HL-60 (cell line): ENCODE measurements around the gene RFC2.

ENCODE experiments used
- DNase-seq, 2 experiments: peaks; one replicate each; pipeline ENCODE4 v3.0.0-alpha.2; 2010 to 2020; ENCODE audit warnings: low read depth in 1 of 2, low spot score in 1 of 2
- H3K27ac ChIP-seq: fragments of 250-450 bp; sonication (Bioruptor Pico); replicated peaks from 2 replicates; pipeline ENCODE4 v1.5.1; 2020; ENCODE audit warnings: mild to moderate bottlenecking, moderate library complexity
- H3K27me3 ChIP-seq: fragments of 250-450 bp; sonication (Bioruptor Pico); 2 replicates; pipeline ENCODE4 v1.5.1; 2021; ENCODE audit warnings: mild to moderate bottlenecking, moderate library complexity; ENCODE audit not compliant: insufficient read depth, poor library complexity, severe bottlenecking
- H3K4me3 ChIP-seq: replicated peaks from 2 replicates; pipeline ENCODE4 v1.5.1; 2011; ENCODE audit warnings: mild to moderate bottlenecking, control low read depth, low read length; ENCODE audit not compliant: insufficient read depth
- CTCF ChIP-seq: IDR thresholded peaks from one replicate; pipeline ENCODE4 v1.5.1; 2011; ENCODE audit warnings: low read length, control low read depth, inconsistent platforms; ENCODE audit not compliant: insufficient read depth
- GABPA ChIP-seq: IDR thresholded peaks from 2 replicates; pipeline ENCODE4 v1.6.1; 2012; ENCODE audit warnings: low read depth
- POLR2AphosphoS5 ChIP-seq: IDR thresholded peaks from 2 replicates; pipeline ENCODE4 v1.6.1; 2012; ENCODE audit warnings: low read depth
- SPI1 ChIP-seq: IDR thresholded peaks from 2 replicates; pipeline ENCODE4 v1.6.1; 2012; ENCODE audit warnings: low read depth, mild to moderate bottlenecking, borderline replicate concordance
- long read RNA-seq: library from polyadenylated mRNA; unstranded; transcript quantifications from one replicate; pipeline ENCODE4 v2.0.0, GENCODE V29; 2020
- TF ChIP-seq, protein P1 (sequence below): IDR thresholded peaks from 2 replicates; pipeline ENCODE4 v1.6.1; 2012; ENCODE audit warnings: low read depth; ENCODE audit not compliant: insufficient replicate concordance

Gene RFC2
- long read RNA-seq, transcript RFC2-213 (10 exons, 1,635 nt): minor isoform, 11 of 748 reads
- long read RNA-seq, transcript RFC2-201 (11 exons, 1,695 nt): major isoform, 629 of 748 reads
- long read RNA-seq, transcript RFC2-202 (10 exons, 1,576 nt): minor isoform, 55 of 748 reads
- long read RNA-seq, partial matches to known transcripts: 3 of 748 reads
- long read RNA-seq, other reads (novel, unspliced or antisense): 50 of 748 reads

GRCh38 chr7:74254129-74254857, at the start of gene RFC2:
Gene RFC2, minus strand, starts transcription at chr7:74254399. Its CDS starts 16 bp downstream, at chr7:74254383.
- Histone ChIP-seq H3K27me3 (no peaks in the 10 kb centered on the region), H3K4me3 (peak within 1 kb of the TSS; percentile 92), H3K27ac (peak within 1 kb of the TSS; percentile 87)
- DNase-seq: peak; percentile 96 to 97
- TF ChIP-seq SPI1: peak; percentile 38; the same call in 1 of the 2 replicates
- no peak for TF ChIP-seq CTCF
- peak; percentile 94 for TF ChIP-seq GABPA
- TF ChIP-seq, protein P1, sequence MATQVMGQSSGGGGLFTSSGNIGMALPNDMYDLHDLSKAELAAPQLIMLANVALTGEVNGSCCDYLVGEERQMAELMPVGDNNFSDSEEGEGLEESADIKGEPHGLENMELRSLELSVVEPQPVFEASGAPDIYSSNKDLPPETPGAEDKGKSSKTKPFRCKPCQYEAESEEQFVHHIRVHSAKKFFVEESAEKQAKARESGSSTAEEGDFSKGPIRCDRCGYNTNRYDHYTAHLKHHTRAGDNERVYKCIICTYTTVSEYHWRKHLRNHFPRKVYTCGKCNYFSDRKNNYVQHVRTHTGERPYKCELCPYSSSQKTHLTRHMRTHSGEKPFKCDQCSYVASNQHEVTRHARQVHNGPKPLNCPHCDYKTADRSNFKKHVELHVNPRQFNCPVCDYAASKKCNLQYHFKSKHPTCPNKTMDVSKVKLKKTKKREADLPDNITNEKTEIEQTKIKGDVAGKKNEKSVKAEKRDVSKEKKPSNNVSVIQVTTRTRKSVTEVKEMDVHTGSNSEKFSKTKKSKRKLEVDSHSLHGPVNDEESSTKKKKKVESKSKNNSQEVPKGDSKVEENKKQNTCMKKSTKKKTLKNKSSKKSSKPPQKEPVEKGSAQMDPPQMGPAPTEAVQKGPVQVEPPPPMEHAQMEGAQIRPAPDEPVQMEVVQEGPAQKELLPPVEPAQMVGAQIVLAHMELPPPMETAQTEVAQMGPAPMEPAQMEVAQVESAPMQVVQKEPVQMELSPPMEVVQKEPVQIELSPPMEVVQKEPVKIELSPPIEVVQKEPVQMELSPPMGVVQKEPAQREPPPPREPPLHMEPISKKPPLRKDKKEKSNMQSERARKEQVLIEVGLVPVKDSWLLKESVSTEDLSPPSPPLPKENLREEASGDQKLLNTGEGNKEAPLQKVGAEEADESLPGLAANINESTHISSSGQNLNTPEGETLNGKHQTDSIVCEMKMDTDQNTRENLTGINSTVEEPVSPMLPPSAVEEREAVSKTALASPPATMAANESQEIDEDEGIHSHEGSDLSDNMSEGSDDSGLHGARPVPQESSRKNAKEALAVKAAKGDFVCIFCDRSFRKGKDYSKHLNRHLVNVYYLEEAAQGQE: peak; percentile 47
- peak; percentile 93 for TF ChIP-seq POLR2AphosphoS5

- Histone ChIP-seq H3K27me3 (no peaks in the 10 kb centered on the region), H3K27ac (no peak overlapping the region), H3K4me3 (no peak overlapping the region)
- no peak for TF ChIP-seq POLR2AphosphoS5
- DNase-seq: no peak
Measured at GRCh38 chr7:74302745-74303221, 48.6 kb upstream of the RFC2 start.

DNA sequence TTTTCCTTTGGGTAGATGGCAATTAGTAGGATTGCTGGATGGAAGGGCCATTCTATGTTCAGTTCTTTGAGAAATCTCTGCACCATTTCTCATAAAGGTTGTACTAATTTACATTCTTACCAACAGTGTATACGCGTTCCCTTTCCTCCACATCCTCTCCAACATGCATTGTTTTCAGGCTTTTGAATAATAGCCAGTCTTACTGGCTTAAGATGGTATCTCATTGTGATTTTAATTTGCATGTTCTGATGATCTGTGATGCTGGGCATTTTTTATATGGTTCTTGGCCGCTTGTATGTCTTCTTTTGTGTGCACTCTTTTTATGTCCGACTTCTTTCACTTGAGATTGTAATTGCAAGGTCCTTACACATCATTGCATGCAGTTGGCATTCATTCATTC, 46.7 kb upstream of the RFC2 start:
- Histone ChIP-seq H3K27me3 (no peaks in the 10 kb centered on the region), H3K4me3 (no peak overlapping the region), H3K27ac (no peak overlapping the region)
- no peak for TF ChIP-seq SPI1
- no peak for TF ChIP-seq GABPA
- TF ChIP-seq, protein P1: no peak
- TF ChIP-seq POLR2AphosphoS5: no peak
- no peak for TF ChIP-seq CTCF
- no peak for DNase-seq

DNA sequence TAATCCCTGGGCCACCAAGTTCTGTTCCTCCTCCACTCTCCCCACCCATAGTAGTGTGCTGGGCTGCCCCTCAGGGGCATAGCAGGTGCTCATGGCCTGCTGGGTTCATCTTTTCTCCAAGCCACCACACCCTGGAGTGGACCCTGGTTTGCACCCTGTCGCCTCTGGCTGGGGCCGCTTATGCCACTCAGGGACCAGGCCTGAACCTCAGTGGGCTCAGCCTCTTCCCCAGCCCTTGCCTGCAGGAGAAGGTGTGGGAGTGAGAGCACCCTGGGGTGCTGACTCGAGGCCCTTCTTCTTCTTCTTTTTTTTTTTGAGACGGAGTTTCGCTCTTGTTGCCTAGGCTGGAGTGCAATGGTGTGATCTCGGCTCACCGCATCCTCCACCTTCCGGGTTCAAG, 45.2 kb upstream of the RFC2 start:
- Histone ChIP-seq H3K4me3 (no peak overlapping the region), H3K27me3 (no peaks in the 10 kb centered on the region), H3K27ac (no peak overlapping the region)
- TF ChIP-seq CTCF (no peak), SPI1 (no peak), POLR2AphosphoS5 (no peak), GABPA (no peak)
- TF ChIP-seq, protein P1: no peak
- DNase-seq: no peak
